SIG-M5 (cell line): ENCODE data around the gene ACO1.
"Not testable (repeated sequence)": the region's sequence is repeated elsewhere in the genome, so short reads cannot be mapped to it uniquely, and the experiment has no call there.

Experiments
- DNase-seq: peaks from one replicate; lab custom pipeline; 2025; lab: John Stamatoyannopoulos, UW

Gene ACO1

DNA sequence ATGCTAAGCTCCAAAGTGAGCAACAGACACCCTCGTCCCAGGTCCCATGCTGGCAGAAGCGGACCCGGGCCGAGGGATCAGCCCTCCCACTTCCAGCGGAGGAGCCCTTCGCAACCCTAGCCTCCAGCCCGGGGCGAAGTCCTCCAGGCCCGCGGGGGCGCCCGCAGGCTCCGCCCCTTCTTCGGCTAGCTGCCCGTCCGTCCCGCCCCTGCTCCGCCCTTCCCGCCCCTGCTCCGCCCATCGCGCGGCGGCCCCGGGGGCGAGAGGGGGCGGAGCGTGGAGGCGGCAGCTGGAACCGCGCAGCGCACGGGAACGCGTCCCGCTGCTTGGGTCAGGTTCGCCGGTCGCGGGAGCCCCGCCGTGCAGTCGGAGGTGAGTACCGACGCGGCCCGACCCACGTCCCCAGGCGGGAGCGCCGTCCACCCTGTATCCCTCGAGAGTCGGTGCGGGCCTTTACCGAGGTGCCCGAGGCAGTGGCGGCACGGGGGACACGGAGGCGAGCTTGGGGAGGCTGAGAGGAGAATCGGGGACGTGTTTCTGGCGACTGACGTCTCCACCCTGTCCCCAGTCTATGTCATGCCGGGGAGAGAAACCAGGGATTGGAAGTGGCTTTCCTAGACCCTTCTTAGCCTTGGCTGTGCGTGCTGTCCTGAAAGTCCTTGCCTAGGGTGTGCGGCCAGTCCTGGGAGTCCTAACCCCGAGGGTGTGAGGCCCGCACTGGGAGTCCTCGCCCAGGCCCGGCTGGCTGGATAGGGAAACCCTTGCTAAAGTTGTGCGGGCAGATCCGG, at the start of gene ACO1:
Gene ACO1 (plus strand): TSS at position 280 of the 788 bp plus-strand sequence. CDS start 20,864 bp downstream, outside the sequence.
- no peak for DNase-seq

DNA sequence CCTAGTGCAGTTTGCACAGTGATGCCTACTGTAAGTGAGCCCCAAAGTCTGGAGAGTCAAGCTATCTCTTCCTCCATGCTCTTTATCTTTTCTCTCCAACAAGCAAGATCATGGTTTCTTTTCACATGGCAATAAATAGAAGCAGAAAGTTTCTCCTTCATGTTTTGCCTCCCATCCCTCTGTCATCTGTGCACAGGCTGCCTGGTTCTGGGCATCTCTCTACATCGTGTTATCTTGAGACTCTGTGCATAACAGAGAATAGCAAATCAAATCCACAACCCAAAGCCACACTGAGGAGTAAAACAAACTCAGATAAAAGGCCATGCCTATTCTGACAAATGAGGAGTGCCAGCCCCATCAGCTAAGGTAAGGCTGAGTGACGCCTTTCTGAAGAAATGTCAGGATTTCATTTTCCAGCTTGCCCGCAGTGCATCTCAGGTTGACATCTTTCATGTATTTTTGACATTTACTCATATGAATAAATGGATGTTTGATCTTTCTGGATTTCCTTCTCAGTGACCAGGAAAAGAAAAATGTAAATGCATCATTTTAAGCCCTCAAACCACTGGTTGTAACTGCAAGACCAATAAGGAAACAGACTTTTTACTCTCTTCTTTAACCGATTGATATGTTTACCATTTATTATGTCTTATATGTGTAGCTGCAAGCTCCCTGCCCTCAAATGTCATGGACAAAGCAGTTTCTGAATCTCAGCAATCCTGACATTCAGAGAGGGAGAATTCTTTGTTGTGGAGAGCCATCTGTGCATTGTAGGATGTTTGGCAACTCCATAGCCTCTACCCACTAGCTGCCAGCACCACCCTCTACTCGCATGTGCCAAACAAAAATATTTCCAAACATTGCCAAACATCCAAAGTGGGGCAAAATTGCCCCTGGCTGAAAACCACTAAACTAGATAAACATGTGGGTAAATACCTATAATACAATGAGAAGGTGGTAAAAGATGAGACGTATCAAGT, 49.2 kb upstream of the ACO1 start:
- DNase-seq = no peak

DNA sequence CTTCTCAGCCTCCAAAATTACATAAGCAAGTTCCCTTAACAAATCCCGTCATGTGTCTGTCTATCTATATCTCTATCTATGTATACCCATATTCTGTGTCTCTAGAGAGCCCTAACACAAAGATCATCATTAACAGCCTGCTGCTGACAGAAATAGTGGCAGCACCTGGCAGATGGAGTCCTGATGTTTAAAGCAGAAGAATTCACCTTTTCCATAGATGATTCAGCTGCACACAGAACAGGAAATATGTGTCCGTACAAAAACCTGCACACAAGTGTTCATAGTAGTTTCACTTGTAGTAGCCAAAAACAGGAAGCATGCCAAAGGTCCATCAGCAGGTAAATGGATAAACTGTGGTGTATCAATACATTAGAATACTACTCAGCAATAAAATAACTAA, 45.0 kb upstream of the ACO1 start:
- no peak for DNase-seq

DNA sequence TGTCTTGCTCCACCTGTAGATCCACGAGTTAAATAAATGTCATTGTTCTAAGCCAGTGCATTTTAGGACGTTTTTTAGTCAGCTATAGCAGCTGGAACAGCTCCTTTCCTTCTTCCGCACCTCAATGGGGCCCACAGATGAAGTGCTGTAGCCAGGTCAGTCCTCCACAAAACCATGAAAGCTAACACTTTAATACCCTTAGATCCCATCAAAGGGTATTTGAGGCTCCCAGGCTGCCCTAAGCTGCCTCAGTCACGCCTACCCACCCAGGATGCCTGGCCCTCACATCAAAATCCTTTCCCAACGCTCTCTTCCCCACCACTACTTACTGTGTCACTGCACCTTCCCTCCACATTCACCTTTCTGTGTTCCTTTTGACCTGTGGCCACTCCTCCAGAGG, 44.1 kb upstream of the ACO1 start:
- DNase-seq = no peak

DNA sequence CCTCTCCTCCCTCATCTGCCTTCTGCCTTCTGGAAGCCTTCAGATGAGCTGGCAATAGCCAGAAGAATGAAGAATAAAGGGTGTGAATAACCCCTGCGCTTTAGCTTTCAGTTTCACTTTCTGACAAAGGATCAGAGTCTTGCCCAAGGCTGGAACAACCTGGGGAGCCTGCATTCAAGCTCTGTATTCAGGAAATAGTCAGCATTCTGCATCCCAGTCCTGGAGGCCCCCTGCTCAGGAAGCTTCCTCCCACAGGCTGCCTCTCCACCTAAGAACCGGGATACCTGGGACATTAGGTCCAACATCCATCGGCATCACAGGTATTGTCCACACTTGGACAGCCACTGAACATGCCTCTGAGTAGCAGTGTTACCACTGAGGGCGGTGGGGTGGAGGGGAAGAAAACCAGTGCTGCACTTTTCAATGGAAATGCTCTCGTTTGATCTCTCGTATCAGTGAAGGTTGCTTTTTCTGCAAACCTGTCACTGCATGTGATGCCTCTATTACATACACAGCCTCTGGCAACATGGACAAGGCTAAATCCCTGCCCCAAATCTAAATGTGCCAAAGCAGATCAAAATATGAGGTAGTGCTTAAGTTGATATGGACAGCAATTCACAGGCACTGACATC, 39.8 kb upstream of the ACO1 start:
- DNase-seq = no peak

DNA sequence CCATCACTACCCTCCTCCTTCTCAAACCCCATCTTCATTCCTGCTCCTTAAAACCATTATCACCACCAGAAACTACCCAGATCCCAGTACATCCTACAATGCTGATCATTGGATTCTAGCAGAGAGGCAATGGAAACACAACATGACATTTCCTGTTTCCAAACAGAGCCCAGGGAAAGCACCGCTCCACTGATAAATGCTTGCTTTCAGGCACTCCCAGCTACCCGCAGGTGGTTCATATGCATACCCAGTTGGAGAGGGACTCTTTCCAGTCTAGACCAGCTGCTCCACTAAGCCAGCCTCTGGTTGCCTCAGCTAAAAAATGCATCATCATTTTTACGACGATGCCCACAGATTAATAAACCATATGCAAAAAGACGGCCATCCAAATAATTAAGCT, 39.2 kb upstream of the ACO1 start:
- DNase-seq = no peak

DNA sequence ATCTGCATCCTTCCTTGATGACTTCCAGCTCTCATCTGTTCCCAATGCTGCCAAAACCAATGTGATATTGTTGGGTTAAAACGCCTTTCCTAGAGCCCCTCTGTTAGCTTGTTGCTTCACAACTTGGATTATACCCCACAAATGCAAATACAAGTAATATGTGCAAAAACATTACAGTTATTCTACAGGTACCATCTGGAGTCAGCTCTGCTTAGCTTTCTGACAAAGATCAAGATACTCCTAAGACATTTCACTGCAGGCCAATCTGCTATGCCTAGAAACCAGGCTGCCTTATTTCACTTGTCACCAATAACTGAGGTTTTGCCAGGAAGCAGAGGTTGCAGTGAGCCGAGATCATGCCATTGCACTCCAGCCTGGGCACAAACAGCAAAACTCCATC, 36.9 kb upstream of the ACO1 start:
- no peak for DNase-seq

DNA sequence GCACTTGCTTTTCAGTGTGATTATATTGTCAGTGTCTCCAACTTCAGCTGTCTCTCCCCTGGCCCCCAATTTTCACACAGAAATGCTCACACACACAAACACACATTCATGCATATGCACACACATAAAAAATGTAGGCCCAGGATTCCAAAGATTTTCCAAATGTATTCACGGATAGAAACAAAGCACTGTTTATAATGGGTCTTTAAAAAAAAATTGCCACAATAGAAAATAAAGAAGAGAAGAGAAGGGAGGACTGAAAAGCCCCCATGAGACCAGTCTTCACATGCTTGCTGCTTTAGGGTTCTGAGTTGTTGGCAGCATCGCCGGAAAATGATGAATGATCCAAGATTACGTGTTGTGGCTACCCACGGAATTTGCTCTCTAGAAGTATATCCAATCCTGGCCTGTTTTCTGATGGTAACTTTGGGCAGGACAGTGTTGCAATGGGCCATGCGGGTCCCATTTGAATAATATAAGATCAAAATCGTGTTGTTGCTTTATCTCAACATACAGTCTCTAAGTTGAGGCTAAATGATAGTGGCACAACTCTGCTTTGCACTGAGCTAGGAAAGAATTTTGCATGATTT, 36.2 kb upstream of the ACO1 start:
- DNase-seq = no peak

DNA sequence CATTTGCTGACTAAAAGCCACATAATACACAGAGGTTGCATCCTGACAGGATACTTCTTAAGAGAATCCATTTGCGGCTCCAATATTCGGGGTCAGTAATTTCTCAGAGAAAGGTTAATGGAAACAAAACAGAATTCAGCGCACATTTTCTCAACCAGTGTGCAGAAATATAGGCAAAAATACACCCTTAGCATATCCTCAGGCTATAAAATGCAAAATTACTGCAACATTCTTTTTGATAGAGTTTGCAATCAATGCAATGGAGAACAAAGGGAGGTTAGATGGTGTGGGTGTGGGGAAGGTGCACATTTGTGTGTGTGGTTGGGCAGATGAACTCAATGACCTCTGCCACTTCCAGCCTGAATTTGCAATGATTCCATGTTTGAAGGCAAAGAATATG, 35.4 kb upstream of the ACO1 start:
- DNase-seq = no peak

DNA sequence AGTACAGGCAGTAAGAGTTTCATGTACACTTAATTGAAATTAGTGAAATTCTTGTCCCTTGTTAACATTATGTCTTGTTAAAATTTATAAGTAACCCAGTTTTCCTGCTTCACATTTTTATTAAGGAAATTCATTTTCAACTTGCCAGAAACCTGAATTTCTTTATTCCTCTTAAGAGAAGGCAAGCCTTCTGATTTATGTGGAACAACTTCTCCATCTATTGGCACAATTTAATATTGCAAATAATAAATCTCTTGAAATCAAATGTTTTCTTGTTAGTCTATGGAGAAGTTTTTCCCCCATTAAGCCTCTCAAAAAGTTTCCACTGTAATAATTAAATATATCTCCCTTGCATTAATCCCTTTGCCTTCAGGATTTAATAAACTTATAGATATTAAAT, 33.8 kb upstream of the ACO1 start:
- DNase-seq = no peak

DNA sequence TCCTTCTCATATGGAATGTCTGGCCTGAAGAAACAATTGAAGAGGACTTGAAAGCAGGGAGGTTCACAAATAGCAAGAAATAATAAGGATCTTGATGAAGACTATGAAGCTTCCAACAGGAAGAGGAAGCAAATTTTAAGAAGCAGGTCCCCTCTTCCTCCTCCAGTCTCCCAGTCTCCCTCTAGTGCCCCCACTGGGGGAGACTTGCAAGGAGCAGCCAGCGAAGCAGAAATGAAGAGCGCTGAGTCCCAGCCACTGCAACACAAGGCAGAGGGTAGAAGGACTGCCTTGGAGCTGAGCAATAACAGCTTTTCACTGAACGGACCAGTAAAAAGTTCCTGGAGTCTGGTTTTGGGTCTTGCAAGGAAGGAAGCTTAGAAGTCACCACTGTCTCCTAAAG, 32.6 kb upstream of the ACO1 start:
- no peak for DNase-seq

DNA sequence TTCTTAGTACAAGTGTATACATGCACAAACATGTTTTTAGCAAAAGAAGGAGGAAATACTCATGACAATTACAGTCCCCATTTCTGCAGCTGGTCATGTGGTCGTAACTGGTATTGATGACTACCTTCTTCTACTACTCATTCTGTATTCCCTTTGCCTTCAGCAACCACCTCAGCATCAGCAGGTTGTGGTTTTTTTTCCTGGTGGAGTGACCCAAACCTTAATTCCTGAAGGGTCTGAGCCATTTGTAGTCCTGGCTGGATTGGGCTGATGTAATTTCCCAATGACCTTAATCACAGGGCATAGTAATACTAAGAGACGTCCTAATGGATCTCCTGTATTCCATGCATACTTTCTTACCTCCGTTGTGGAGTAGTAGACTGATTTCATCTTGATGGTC, 31.0 kb upstream of the ACO1 start:
- not testable (repeated sequence) for DNase-seq

DNA sequence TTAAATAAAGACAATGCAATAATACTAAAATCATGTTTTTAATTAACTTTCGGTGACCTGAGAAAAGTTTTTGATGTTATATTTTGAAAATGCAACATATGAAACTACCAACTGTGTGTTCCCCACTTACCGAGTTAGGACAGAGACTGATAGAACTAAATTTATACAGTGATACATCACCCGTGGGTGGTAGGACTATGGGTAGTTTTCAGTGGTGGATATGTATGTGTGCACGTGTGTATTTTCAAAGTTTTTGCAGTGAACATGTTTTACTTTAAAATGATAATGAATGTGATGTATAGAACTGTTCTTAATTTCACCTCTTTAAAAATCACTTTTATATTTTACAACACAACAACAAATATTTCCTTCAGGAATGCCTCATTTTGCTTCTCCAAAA, 25.0 kb upstream of the ACO1 start:
- DNase-seq = no peak

DNA sequence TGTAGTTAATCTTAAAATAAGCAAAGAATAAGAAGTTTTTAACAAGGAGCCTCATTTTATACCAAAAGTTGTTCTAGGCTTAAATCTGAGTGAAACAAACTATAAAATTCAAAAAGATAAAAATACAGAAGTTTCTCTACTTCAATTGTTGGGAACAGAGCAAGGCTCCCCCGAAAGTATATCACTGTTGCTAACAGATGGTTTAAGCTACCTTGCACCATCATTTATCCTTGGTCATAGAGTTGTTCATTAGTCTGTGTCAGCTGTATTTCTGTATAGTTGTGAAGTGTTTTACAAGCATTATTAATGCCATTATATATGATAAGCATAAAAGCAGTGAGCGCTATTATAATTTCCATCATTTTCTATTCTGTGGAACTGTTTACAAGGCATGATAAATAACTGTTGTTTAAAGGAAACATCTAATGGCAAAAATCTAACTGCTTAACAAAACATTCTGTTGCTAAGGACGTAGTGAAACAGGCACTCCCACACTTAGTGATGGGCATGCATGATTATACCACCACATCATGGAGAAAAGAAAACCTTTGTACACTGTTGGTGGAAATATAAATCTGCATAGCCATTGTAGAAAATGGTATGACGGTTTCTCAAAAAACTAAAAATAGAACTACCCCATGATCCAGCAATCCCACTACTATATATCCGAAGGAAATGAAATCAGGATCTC, 23.3 kb upstream of the ACO1 start:
- DNase-seq = no peak

DNA sequence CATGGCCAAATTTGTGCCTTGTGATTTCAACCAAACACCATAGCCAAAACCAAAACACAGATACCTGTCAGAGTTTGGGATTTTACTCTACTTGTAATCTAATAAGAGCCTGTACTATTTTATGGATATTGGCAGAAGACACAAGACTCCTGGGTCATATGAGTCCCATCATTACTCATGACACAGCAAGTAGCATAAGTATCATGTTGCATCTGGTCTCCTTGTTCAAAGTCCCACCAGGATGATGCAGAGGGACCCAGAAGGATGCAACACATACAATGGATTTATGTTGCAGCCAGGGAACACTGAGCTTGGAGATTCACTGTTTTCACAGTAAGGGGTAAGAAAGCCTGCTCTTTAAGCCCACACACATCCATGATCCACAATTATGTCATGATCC, 13.2 kb upstream of the ACO1 start:
- no peak for DNase-seq

DNA sequence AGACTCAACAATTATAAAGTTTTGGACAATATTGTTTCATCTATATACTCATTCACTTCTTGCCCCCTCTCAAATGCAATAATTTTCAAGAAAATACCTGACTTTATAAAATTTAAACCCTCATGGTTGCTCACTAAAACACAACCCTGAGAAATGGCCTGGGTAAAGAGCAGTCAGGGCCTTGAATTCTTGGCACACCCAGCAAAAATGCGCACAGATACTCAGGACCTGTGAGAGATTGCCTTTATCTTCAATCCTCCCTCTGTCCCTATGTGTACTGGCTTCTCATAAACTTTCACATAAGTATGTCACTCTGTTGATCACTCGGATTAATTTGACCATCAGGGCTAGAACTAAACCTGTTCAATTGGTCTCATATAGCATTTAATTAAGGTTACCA, 12.8 kb upstream of the ACO1 start:
- DNase-seq = no peak

DNA sequence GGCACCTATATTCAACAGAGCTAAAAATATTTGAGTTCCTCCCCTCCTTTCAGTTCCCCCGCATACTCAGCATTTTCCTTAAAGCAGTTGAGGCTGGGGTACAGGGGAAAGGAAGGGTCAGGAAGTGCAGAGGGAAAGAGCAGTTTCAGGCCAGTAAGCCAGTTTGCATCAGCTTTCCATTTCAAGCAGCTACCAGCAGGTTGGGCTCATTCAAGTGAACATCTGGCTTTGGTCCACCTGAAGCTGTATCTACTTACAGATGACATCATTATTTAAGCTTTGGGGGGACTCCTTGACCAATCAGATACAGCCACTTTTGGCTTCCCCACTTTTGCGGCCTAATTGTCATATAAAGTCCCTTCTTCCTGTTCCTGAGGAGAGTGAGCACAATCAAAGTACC, 8.2 kb upstream of the ACO1 start:
- DNase-seq = no peak

DNA sequence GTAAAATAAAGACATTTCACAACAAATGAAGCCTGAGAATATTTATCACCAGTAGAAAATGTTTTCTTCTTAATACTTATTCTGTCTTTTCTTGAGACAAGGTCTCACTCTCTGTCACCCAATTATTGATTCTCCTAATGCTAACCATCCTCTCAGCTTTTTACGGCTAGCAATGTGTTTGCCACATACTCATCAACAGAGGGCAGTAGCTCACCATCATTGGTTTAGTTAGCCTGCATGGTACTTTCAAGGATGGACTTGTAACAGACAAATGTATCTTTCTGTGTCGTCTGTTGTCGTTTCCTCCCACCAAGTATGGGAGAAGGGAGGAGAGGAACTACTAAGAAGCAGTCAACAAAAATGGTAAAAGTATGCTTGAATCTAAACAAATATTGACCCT, 5.9 kb upstream of the ACO1 start:
- DNase-seq = peak; percentile 2

DNA sequence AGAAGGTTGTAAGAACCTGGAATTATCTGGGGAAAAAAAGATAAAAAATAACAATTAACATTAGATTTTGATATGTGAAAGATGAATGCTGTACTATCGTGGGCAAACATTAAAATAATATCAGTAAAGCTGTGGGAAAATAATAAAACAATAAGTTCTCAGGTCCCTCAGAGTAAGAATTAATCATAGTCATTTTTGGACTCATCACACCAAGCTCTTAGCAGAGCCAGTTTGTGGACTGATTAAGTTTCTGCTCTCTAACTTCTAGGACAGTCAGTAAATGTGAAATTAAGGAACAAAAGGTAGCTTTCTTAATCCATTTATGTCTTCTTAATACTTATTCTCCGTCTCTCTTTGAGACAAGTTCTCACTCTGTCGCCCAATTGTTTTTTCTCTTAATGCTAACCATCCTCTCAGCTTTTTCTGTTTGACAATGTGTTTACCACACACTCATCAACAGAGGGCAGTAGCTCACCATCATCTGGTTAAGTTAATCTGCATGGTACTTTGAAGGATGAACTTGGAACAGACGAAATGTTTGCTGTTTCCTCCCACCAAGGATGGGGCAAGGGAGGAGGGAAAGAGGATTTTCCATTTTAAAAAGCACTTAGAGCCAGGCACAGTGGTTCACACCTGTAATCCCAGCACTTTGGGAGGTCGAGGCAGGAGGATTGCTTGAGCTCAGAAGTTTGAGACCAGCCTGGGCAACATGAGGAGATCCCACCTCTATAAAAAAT, 5.3 kb upstream of the ACO1 start:
- DNase-seq = peak; percentile 7

DNA sequence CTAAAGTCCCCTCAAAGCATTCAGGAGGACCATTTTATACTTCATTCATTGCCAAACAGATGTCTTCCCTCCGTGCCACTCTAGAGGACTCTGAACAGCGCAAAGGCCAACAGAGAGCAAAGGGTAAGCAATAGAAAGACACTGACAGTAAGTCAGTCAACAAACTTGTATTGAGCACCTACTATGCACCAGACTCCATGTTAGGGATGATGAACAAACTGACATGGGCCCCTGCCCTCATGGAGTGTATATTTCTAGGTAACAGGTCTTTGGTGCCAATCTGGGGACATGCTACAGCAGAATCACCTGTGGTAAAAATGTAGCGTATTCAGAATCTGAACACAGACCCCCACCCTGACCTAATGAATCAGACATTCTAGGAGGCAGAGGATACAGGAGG, 3.5 kb upstream of the ACO1 start:
- no peak for DNase-seq
